SH-SY5Y (cell line): Measurements from ENCODE around the gene DEPDC1B.

Experiments
- GATA2 ChIP-seq: IDR thresholded peaks from 2 replicates; pipeline ENCODE4 v1.6.1; 2011; ENCODE audit warnings: mild to moderate bottlenecking, low read depth, low read length
- GATA3 ChIP-seq: IDR thresholded peaks from 2 replicates; pipeline ENCODE4 v1.6.1; 2011; ENCODE audit warnings: low read depth, mild to moderate bottlenecking, low read length, moderate library complexity

GRCh38 chr5:60640901-60641300 lies 59.1 kb downstream of the DEPDC1B start:
- TF ChIP-seq GATA3 = no peak
- TF ChIP-seq GATA2 = no peak
